Amniotic epithelial cell (primary cell): ENCODE measurements around the gene TMA16.
A peak's percentile ranks its signal among the peaks of the same experiment; 100 is the strongest.
"Not testable (repeated sequence)": the region's sequence is repeated elsewhere in the genome, so short reads cannot be mapped to it uniquely, and the experiment has no call there.

Source experiments
- DNase-seq: peaks from one replicate; pipeline ENCODE4 v3.0.0-alpha.2; 2010; ENCODE audit warnings: low read depth

Gene TMA16

DNA sequence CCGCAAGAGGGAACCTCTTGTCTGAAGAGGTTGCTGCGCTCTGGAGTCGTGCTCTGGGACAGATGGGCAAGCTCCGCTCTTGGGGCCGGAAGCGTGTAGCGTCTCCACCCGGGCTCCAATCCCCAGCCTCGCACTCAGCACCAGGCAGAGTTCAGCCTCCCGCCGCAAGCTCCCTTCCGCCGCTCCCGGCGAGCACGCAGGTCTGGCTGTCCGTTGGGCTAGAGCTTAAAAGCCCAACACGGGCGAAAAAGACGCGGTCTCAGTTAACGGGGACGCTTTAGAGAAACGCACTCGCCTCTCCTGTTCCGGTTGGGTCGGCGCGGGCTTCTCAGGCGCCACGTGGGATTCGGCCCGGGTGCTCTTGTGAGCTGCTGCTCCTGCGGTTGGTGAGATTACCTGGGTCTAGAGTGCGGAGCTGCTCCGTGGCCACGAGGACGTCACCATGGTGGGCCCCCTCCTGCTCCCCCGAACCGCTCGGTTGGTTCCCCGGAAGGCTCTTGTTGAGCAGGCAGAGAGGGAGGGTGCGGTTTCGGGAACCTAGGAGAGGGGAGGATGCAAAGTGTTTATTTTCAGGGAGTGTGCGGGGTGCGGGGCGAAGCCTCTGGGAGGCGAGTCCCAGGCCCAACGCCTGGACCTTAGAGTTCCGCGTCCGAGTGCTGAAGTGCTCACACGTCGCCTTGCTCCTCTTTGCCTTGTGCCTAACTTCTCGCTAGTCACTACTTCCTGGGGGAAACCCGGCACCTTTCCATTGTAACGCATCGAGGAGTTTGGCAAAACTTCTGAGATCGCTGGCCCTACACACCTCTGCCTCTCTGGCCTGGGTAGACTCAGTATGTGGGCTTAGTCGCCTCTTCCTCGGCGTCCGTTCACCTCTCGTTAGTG is at the start of gene TMA16:
TMA16 (plus strand) TSS at position 331 of the 882 bp plus-strand sequence; CDS start at position 443, 112 bp downstream.
- DNase-seq = peak; percentile 95

DNA sequence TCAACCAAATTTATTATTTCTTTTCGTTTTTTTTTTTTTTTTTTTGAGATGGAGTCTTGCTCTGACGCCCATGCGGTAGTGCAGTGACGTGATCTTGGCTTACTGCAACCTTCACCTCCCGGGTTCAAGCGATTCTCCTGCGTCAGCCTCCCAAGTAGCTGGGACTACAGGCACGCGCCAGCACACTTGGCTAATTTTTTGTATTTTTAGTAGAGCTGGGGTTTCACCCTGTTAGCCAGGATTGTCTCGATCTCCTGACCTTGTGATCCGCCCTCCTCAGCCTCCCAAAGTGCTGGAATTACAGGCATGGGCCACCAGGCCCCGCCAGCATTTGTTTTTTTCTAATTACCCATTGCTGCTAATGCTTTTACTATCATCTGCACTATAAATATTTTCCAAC is 47.5 kb upstream of the TMA16 start:
- DNase-seq = not testable (repeated sequence)

DNA sequence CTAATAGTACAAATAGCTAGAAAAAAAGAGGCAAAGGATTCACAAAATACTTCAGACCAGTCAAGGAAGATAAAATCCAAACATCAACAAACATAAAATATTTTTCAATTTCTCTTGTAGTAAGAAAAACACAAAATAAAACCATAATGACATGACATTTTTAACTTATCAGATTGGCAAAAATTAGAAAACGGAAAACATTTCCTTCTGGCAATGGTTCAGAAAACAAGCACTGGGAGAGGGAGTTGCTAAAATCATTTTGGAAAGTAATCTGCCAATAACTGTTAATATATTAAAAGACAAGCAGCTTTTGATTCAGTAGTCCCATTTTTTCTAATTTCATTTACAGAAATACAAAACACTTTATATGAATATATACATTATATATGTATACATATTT is 47.0 kb upstream of the TMA16 start:
- DNase-seq = no peak

DNA sequence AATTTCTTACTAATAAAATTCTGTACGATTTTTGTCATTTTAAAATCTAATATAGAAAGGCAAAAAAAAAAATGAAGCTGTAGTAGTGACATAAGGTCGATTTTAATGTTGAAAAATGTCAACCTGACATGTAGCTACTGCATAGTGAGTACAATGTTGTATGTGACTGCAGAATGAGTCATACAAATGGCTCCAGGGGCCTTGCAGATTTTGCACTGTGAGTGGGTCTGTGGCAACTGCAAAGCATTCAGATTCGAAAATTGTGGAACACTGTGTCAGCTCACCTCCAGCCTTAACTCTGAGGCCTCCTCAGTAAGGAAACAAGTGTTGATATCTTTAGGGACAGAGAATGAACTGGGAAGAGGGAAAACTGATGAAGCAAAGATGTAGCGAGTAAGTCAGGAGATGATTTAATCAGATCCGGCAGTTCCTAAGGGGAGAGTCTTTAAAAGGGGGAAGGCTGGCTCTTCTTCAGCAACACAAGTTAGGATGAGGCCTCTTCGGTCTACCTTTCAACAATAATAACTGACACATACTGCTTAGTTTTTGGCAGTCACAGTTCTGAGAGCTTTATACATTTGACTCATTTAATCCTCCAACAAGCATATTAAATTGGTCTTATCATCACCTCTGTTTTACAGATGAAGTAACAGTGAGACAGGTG is 45.8 kb upstream of the TMA16 start:
- peak; percentile 1 for DNase-seq

DNA sequence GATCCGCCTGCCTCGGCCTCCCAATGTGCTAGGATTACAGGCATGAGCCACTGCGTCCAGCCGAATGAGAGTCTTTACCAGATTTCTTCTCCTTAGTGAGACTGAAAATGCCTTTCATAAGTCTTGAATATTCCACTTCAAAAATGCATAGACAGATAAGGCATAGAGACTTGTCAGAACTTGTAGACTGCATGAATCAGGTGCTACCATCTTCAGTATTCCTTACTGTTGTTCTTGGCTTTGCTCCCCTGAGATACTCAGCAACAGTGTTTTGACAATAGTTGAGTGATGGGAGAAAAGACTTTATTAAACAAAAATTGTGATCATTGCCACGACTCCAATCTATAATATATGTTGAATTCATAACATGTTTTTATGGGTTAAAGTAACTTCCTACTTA is 31.9 kb upstream of the TMA16 start:
- no peak for DNase-seq

DNA sequence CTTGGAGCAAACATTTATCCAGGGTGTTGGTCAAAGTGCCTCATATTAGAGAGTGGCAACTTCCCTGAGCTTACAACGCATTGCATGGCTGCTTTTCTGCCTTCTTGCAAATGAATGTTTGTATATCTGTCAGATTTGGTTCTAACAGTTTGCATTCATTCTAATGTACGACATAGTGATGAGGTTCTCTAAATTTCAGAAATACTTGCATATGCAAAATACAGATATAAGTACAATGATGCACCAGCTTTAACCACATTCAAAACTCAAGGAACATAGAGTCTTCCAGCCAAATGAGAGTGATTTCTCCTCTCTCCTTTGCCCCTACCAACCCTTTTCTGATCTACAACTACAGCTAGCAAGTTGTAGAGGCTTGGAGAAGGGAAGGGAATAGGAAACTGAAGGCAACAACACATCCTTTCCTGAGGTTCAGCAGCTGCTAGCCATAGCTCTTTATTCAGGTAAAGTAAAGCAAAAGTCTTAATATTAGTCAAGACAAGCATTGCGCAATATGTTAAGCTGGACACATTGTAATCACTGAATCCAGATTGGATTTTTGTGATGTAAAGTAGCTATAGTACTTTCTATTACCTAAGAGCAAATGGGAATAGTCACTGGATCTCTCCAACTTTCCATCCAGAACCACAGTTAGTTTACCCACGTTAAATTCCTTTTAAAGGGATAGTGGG is 27.3 kb upstream of the TMA16 start:
- DNase-seq = peak; percentile 2

DNA sequence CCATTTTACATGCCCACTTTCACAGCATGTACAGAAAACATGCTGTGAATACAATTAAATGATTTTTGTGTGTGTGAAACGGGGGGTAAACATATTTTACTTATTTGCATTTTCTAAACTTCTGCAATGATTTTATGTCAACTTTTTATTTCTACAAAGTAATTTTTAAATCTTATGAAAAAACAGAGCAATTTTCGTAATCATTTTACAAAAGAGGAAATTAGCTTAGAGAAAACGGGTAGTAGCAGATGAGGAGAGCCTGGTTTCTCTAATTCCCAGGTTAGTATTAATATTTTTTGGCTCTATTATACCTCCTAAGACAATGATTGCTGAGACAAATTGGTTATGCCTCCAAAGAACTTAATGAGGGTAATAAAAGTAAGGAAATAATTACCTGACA is 24.1 kb upstream of the TMA16 start:
- no peak for DNase-seq

DNA sequence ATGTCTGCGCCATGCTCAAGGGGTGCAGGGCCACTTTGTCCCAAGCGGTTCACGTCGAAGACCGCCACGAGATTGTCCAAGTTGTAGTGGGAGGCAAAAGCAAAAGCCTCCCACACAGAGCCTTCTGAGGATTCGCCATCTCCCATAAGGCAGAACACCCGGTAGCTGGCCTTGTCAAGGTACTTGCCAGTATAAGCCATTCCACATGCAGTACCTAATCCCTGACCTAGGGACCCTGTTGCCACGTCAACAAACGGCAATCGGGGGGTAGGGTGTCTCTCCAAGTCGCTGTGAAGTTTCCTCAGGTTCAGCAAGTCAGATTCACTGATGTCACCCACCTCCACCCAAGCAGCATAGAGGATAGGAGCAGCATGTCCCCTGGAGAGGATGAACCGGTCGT is 21.4 kb upstream of the TMA16 start:
- DNase-seq = no peak

DNA sequence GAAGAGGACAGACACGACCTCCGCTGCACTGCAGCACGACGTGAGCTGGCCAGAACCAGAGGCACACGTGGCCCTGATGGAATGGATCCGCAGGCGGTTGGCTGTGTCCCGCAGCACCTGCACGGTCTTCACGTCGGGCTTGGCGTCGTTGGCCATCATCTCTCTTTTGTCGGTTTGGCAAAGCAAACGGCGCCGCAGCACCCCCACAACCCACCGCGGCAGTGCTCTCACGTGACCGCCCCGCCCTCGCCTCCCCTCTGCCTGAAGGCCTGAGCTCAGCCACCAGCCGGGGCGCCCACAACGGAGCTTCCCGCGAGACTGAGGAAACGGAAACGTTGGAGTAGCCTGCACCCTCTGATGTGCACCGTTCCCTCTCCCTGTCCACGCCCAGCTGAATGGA is 20.9 kb upstream of the TMA16 start, which contains the start of gene TKTL2:
TKTL2 (minus strand) TSS at position 179 of the 400 bp plus-strand sequence; CDS start at position 159, 20 bp downstream.
- no peak for DNase-seq

DNA sequence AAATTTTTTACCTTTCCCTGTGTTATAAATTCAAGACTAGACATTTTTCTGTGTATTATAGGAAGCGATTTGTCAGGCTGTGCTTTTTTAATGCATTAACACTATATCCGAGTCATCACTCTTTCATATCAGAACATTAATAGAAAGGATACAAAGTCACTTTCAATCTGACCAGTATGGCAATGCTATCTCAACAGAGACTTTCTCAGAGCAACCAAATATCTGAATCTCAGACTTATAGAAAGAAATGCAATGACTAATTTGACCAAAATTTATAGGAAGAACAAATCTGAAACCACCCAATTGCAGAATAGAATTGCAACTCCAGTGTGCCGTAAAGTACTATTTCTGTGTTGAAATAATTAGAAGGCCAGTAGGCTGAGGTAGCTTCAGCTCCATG is 20.5 kb upstream of the TMA16 start:
- no peak for DNase-seq

DNA sequence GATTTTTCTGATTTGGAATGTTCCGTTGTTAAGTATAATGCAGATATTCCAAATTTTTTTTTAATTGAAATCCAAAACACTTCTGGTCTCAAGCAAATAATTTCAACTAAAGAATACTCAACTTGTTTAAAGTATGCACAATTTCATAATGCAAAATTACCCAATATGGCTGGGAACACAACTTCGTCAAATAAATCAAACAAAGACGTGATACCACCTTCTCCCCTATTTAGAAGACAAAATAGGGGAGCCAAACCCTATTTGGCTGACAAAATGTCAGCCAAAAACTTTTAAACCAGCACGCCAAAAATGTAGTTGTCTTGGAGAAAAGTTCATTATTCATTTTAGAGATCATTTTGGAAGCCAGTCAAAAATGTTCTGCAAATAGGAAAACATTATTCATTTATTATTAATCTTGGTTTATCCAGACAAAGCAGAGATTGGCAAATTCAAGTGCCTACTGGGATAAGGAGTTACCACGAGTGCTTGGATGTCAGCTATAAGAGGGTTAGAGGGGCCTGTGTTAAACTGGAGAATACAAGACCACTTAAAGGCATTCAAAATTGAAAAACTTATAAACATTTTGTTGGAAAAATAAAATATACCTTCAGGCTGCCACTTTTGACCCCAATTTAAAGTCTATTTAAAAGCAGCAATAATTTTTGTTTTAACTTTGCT is 17.6 kb upstream of the TMA16 start:
- no peak for DNase-seq

DNA sequence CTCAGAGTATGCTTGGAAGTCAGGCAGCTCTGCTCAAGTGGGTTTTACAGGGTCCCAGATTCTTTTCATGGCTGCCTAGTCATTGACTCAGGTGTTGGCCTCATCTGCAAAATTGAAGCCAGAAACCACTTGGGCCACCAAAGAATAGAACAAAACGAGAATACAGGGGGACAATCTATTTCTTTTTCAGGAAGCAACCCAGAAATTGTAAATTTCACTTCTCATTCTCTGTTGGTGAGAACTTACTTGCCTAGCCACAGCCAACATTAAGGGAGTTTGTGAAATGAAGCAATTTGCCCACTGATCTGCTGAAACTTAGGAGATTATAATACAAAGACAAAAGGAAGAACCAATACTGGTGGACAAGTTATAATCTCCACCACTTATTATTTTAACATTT is 12.3 kb upstream of the TMA16 start:
- DNase-seq = no peak

DNA sequence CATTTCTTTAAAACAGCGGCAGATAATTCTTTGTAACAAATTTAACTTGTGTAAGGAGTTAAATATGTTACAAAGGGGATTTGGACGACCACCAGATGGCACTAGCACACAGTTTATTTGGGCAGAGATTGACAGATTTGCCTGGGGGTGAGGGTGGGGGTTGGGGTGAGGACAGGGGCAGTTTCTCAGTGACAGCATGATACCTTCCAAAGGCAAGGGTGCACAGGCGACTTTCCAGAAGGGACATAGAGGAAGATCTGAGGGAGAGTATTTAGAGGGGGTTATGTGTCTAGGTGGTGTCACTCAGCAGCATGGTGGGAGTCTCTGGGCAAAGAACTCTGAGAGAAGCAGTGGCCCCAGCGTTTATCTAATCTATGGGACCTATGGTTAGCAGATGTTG is 9.6 kb upstream of the TMA16 start:
- peak; percentile 35 for DNase-seq

DNA sequence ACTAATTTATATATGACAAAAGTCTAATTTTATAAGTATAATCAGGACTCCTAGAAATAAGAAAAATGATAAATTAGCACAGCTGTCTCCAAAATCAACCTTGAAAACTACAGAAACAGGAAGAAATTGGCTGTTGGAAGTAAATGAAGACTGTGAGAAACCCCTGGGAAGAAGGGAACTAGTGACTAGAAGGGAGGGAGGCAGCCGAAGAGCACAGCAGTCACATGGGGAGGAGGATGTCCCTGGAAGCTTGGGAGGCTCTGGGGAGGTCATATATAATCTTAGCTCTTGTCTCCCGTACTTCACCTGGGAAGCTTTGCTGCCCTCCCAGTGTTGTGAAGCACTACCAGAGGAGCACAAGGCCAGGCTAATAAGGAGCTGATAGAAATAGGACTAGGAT is 8.9 kb upstream of the TMA16 start:
- no peak for DNase-seq

DNA sequence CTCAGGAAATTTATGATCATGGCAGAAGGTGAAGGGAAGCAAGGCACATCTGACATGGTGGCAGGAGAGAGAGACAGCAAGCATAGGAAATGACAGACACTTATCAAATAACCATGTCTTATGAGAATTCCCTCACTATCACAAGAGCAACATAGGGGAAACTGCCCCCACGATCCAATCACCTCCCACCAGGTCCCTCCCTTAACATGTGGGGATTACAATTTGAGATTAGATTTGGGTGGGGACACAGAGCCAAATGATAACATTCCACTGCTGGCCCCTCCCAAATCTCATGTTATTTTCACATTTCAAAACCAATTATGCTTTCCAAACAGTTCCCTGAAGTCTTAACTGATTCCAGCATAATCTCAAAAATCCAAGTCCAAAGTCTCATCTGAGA is 8.2 kb upstream of the TMA16 start:
- no peak for DNase-seq

DNA sequence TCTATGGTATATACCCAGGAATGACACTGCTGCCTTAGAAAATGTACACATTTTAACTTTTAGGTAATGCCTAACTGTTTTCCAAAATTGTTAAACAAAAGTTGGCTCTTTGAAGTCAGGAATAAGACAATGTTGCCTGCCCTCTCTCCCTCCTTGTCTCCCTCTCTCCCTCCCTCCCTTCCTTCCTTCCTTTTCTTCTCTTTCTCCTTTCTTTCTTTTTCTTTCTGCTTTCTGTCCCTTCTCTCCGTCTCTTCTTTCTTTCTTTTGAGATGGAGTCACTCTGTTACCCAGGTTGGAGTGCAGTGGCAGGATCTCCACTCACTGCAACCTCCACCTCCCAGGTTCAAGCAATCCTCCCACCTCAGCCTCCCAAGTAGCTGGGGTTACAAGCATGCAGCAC is 4.6 kb upstream of the TMA16 start:
- DNase-seq = no peak

DNA sequence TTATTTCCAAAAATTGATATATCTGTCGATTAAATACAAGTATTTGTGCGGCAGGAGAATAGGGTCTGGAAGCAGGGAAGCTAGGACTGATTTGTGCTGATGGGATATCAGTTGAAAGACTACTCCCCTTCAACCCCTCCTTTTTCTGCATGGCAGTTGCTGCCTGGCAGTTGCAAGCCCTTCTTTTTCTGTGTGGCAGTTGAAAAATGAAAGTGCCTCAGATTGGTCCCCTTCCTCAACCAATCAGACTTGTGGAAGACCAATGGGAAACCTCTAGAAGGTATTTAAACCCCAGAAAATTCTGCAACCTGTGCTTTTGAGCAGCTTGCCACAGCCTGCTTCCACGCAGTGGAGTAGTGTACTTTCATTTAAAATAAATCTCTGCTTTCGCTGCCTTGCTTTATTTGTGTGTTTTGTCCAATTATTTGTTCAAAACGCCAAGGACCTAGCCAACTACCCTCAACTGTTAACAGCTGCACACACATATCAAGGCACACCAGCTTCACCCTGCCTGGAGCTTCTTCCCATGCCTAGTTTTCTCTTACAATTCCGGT is 1.5 kb upstream of the TMA16 start:
- peak; percentile 12 for DNase-seq

DNA sequence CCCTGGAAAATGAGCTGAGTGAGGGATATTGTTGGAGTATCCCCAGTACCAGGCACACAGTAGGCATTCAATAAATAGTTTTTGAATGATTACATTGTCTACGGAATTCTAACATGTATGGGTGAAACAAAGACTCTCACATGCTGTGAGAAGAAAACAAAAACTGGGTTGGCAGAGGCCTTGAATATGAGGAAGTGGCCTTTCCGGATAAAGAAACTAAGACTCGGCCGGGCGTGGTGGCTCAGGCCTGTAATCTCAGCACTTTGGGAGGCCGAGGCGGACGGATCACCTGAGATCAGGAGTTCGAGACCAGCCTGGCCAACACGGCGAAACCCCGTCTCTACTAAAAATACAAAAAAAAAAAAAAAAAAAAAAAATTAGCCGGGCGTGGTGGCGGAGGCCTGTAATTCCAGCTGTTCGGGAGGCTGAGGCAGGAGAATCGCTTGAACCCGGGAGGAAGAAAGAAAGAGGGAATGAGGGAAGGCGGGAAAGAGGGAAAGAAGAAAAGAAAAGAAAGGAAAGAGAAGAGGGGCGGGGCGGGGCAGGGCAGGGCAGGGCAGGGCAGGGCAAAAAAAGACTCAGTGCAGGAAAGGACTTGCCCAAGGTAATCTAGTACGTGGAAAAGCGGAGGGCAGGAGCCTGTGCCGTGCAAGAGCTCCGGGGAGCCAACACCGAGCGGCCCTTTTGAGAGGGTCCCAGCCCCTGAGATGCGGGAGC is 689 bp upstream of the TMA16 start:
- no peak for DNase-seq

DNA sequence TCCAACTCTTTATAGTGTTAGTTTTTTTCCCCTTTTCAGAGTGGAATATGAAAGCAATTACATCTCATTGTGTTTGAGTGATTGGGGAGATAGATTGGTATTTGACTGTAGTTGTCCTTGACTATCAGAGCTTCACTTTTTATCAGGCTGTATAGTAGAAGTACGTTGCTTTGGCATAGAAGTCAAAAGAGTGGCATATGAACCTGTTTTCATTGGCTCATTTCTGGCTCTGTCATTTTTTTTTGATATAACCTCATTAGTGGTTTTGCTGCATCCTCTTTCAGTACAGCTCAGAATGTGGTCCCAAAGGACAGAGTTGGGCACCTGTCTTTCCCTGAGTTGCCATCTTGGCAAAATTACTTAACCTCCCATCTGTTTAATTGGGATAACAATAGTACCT is 1.4 kb downstream of the TMA16 start:
- DNase-seq = no peak

DNA sequence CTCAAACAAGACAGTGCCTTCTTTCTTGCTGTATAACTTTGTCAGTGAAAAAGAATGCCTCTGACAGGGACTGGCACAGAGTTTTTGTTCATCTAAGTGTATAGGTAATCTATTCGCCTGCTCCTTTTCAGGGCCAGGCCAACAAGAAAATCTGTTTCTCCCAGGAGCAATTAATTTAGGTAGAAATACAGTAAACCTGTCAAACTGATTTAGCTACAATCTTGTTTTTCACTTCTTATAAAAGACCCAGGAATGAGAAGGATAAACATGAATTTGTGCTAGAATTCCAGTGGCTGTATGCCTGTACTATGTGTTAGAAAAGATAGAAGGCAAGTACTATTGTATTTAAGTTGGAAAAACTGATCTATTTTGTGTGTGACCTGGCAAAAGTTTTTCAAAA is 6.1 kb downstream of the TMA16 start:
- no peak for DNase-seq

DNA sequence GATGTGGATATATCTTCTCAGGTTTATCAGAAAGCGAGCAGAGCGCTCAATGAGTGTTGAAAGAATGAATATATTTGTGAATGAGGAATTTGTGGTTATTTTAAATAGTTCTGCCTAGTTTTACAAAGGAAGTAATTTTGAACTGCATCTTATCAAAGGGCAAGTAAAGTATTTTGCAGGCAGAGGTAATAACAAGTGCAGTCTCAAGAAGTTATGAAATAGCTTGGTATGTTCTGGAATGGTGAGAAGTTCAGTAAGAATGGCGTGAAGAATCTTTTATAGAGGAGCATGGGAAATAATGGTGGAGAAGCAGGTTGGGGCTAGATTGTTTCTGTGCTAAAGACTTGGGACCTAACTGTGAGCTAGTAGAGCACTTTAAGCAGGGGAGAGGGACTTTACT is 10.9 kb downstream of the TMA16 start:
- peak; percentile 73 for DNase-seq
